Neural progenitor cell (in vitro differentiated cells): ENCODE results near the gene USH1G. TPM values are rescaled to one million over a fixed set of nuclear protein-coding genes. Genes with fewer than 3 reads are reported as not detected.
"Not testable (repeated sequence)": the region's sequence is repeated elsewhere in the genome, so short reads cannot be mapped to it uniquely, and the experiment has no call there.

Experiments used
- DNase-seq: peaks from one replicate; pipeline ENCODE4 v3.0.0-alpha.2; 2016; ENCODE audit warnings: low spot score
- H2AFZ ChIP-seq: fragments of 200-600 bp; sonication (generic); replicated peaks from 2 replicates; pipeline ENCODE4 v1.6.1; 2016; ENCODE audit warnings: antibody characterized with exemption
- H3F3A ChIP-seq: fragments of 200-600 bp; sonication (generic); 2 replicates; pipeline ENCODE4 v1.6.1; 2016; ENCODE audit warnings: antibody characterized with exemption, low read depth
- H3K27ac ChIP-seq: fragments of 200-600 bp; sonication (generic); 2 replicates; pipeline ENCODE4 v1.5.1; 2016; ENCODE audit warnings: mild to moderate bottlenecking
- H3K27me3 ChIP-seq: fragments of 200-600 bp; sonication (generic); 2 replicates; pipeline ENCODE4 v1.6.1; 2016; ENCODE audit warnings: mild to moderate bottlenecking, moderate library complexity
- H3K36me3 ChIP-seq: fragments of 200-600 bp; sonication (generic); 2 replicates; pipeline ENCODE4 v1.5.1; 2016
- H3K4me1 ChIP-seq: fragments of 200-600 bp; sonication (generic); 2 replicates; pipeline ENCODE4 v1.6.1; 2016; ENCODE audit warnings: mixed run types
- H3K4me2 ChIP-seq: fragments of 200-600 bp; sonication (generic); 2 replicates; pipeline ENCODE4 v1.6.1; 2016
- H3K4me3 ChIP-seq: fragments of 200-600 bp; sonication (generic); 2 replicates; pipeline ENCODE4 v1.5.1; 2016
- H3K79me2 ChIP-seq: fragments of 200-600 bp; sonication (generic); 2 replicates; pipeline ENCODE4 v1.6.1; 2016; ENCODE audit warnings: low read depth
- H3K9ac ChIP-seq: fragments of 200-600 bp; sonication (generic); 2 replicates; pipeline ENCODE4 v1.6.1; 2016
- H3K9me3 ChIP-seq: fragments of 200-600 bp; sonication (generic); 2 replicates; pipeline ENCODE4 v1.5.1; 2016; ENCODE audit warnings: low read depth
- H4K20me1 ChIP-seq: fragments of 200-600 bp; sonication (generic); 2 replicates; pipeline ENCODE4 v1.6.1; 2016; ENCODE audit warnings: low read depth
- H3K27ac Mint-ChIP-seq: 3 replicates; pipeline ENCODE4 v1.8.0; 2021; ENCODE audit warnings: mixed read lengths
- H3K27me3 Mint-ChIP-seq: 2 replicates; pipeline ENCODE4 v1.8.0; 2022; ENCODE audit warnings: low read depth, mild to moderate bottlenecking, inconsistent platforms, moderate library complexity, mixed read lengths; ENCODE audit not compliant: insufficient read depth
- H3K36me3 Mint-ChIP-seq: 3 replicates; pipeline ENCODE4 v1.8.0; 2021; ENCODE audit warnings: mixed read lengths
- H3K4me1 Mint-ChIP-seq: 3 replicates; pipeline ENCODE4 v1.8.0; 2021; ENCODE audit warnings: mixed read lengths
- H3K4me3 Mint-ChIP-seq: 3 replicates; pipeline ENCODE4 v1.8.0; 2021; ENCODE audit warnings: mild to moderate bottlenecking, moderate library complexity, mixed read lengths
- H3K9me3 Mint-ChIP-seq: 3 replicates; pipeline ENCODE4 v1.8.0; 2020; ENCODE audit warnings: mixed read lengths
- EZH2 ChIP-seq: fragments of 200-600 bp; sonication (generic); IDR thresholded peaks from 2 replicates; pipeline ENCODE4 v1.6.1; 2017; ENCODE audit warnings: antibody characterized with exemption, mild to moderate bottlenecking, moderate library complexity
- EZH2phosphoT487 ChIP-seq: fragments of 200-600 bp; sonication (generic); IDR thresholded peaks from 2 replicates; pipeline ENCODE4 v1.6.1; 2017; ENCODE audit warnings: antibody characterized with exemption
- total RNA-seq: library from RNA; depleted of rRNA; stranded (reverse); fragments of >200 nt; gene quantifications from 2 replicates; pipeline ENCODE4 v1.2.3, GENCODE V29; 2015; ENCODE audit warnings: low replicate concordance
- TF ChIP-seq, protein P1 (sequence below): fragments of 200-600 bp; sonication (generic); IDR thresholded peaks from 2 replicates; pipeline ENCODE4 v1.5.1; 2017; ENCODE audit warnings: antibody characterized with exemption, mild to moderate bottlenecking

The USH1G gene
- total RNA-seq, 1 donor from 2014 or later: not detected

DNA sequence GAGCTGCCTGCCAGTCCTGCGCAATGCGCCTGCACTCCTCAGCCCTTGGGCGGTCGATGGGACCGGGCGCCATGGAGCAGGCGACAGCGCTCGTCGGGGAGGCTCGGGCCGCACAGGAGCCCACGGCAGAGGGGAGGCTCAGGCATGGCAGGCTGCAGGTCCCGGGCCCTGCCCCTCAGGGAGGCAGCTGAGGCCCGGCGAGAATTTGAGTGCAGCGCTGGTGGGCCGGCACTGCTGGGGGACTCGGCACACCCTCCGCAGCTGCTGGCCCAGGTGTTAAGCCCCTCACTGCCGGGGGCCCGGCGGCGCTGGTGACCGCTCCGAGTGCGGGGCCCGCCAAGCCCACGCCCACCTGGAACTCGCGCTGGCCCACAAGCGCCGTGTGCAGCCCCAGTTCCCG lies 16.0 kb downstream of the USH1G start:
- no peak for DNase-seq
- Mint-ChIP-seq H3K4me3 (no peak overlapping the region), H3K4me1 (peaks cover 24% of the 10 kb centered on the region), H3K9me3 (no peaks in the 10 kb centered on the region), H3K36me3 (no peaks in the 10 kb centered on the region), H3K27me3 (peaks cover 15% of the 10 kb centered on the region), H3K27ac (no peak overlapping the region)
- no peaks in the 10 kb centered on the region for H3K27me3 ChIP-seq
- no peaks in the 10 kb centered on the region for H3K36me3 ChIP-seq
- TF ChIP-seq EZH2 (no peak), EZH2phosphoT487 (no peak)
- TF ChIP-seq, protein P1, sequence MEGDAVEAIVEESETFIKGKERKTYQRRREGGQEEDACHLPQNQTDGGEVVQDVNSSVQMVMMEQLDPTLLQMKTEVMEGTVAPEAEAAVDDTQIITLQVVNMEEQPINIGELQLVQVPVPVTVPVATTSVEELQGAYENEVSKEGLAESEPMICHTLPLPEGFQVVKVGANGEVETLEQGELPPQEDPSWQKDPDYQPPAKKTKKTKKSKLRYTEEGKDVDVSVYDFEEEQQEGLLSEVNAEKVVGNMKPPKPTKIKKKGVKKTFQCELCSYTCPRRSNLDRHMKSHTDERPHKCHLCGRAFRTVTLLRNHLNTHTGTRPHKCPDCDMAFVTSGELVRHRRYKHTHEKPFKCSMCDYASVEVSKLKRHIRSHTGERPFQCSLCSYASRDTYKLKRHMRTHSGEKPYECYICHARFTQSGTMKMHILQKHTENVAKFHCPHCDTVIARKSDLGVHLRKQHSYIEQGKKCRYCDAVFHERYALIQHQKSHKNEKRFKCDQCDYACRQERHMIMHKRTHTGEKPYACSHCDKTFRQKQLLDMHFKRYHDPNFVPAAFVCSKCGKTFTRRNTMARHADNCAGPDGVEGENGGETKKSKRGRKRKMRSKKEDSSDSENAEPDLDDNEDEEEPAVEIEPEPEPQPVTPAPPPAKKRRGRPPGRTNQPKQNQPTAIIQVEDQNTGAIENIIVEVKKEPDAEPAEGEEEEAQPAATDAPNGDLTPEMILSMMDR: no peak
- no peaks in the 10 kb centered on the region for H3K4me1 ChIP-seq
- no peak overlapping the region for H3K4me3 ChIP-seq
- H4K20me1 ChIP-seq: no peaks in the 10 kb centered on the region
- no peaks in the 10 kb centered on the region for H3K9me3 ChIP-seq
- H3F3A ChIP-seq: no peaks in the 10 kb centered on the region
- no peak overlapping the region for H3K4me2 ChIP-seq
- no peak overlapping the region for H3K9ac ChIP-seq
- no peak overlapping the region for H2AFZ ChIP-seq
- H3K79me2 ChIP-seq: no peaks in the 10 kb centered on the region
- no peak overlapping the region for H3K27ac ChIP-seq

DNA sequence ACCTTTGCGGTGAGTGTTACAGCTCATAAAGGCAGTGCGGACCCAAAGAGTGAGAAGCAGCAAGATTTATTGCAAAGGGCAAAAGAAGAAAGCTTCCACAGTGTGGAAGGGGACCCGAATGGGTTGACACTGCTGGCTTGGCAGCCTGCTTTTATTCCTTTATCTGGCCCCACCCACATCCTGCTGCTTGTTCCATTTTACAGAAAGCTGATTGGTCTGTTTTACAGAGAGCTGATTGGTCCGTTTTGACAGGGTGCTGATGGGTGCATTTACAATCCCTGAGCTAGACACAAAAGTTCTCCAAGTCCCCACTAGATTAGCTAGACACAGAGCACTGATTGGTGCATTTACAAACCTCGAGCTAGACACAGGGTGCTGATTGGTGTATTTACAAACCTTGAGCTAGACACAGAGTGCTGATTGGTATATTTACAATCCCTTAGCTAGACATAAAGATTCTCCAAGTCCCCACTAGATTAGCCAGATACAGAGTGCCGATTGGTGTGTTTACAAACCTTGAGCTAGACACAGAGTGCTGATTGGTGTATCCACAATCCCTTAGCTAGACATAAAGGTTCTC lies 16.8 kb downstream of the USH1G start:
- H3K9ac ChIP-seq, H3K9me3 ChIP-seq, H4K20me1 ChIP-seq, H3F3A ChIP-seq, H3K36me3 ChIP-seq, H3K4me3 Mint-ChIP-seq, H2AFZ ChIP-seq, H3K4me3 ChIP-seq, H3K79me2 ChIP-seq, H3K27ac Mint-ChIP-seq, H3K4me1 ChIP-seq, H3K27me3 ChIP-seq, H3K9me3 Mint-ChIP-seq, DNase-seq, H3K27ac ChIP-seq, H3K36me3 Mint-ChIP-seq, H3K4me2 ChIP-seq: not testable (repeated sequence)
- peaks cover 19% of the 10 kb centered on the region for H3K27me3 Mint-ChIP-seq
- H3K4me1 Mint-ChIP-seq: peaks cover 18% of the 10 kb centered on the region

DNA sequence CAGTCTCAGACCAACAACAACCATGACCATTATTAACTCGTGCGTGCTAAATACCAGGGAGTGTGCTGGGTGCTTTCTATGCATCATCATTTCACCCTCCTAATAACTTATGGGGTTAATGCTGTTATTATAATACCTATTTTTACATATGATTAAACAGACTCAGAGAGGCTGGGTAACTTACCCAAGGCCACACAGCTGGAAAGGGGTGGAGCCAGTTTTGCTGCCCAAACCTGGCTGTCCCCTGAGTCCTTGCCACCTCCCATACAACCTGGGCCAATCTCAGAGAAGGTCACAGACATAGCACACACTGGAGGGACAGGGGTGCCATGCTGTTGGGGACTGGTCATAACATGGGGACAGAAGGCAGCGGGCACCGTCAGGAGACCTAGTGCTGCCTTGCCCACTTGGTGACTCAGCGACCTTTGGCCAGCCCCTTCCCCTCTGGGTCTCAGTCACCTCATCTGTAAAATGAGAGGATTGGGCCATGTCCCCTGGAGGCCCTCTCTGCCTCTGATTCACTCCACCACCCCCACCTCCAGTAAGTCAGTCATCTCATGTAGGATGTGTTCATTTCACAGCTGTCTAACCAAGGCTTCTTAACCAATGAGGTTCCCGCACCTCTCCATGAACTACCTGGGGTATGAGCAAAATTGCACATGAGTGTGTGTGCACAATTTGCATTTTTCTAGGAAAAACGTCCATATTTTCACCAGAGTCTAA lies 18.2 kb downstream of the USH1G start:
- Histone ChIP-seq H3K79me2 (no peaks in the 10 kb centered on the region), H3F3A (no peaks in the 10 kb centered on the region), H3K4me1 (no peaks in the 10 kb centered on the region), H3K4me3 (no peak overlapping the region), H3K9me3 (no peaks in the 10 kb centered on the region), H2AFZ (no peak overlapping the region), H3K4me2 (no peak overlapping the region), H3K27me3 (no peaks in the 10 kb centered on the region), H3K9ac (no peak overlapping the region), H3K27ac (no peak overlapping the region), H4K20me1 (no peaks in the 10 kb centered on the region), H3K36me3 (no peaks in the 10 kb centered on the region)
- no peak for DNase-seq
- Mint-ChIP-seq H3K27me3 (peaks cover 21% of the 10 kb centered on the region), H3K9me3 (no peaks in the 10 kb centered on the region), H3K27ac (no peak overlapping the region), H3K4me1 (peaks cover 6% of the 10 kb centered on the region), H3K4me3 (peak overlapping the region; percentile 30), H3K36me3 (no peaks in the 10 kb centered on the region)
- TF ChIP-seq EZH2: no peak
- TF ChIP-seq, protein P1: no peak
- TF ChIP-seq EZH2phosphoT487: no peak

DNA sequence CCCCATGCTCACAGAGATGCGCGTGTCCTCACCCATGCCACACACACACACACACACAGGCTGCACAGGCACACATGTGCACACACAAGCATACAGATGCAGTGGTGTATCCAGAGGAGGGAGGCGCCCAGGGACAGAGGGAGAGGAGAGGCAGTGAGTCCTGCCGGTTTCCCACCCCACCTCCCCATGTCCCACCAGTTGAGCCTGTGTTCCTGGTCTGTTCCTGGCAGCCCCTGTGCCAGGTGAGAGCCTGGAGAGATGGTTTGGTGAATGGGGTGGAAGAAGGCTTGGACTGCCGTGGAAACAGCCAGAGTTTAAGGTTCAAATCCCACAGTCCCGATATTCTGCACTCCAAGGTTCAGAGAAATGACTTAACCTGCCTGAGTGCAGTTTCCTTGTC lies 19.4 kb downstream of the USH1G start:
- H3K27me3 Mint-ChIP-seq: peaks cover 23% of the 10 kb centered on the region
- H3K27me3 ChIP-seq: no peaks in the 10 kb centered on the region

More for the DNA sequence above, 19.4 kb downstream of the USH1G start:
- Histone ChIP-seq H4K20me1 (no peaks in the 10 kb centered on the region), H3K4me3 (no peak overlapping the region), H3K9me3 (no peaks in the 10 kb centered on the region), H3F3A (no peaks in the 10 kb centered on the region), H3K9ac (no peak overlapping the region), H2AFZ (no peak overlapping the region), H3K27ac (no peak overlapping the region), H3K79me2 (no peaks in the 10 kb centered on the region), H3K4me1 (no peaks in the 10 kb centered on the region), H3K36me3 (no peaks in the 10 kb centered on the region), H3K4me2 (no peak overlapping the region)
- Mint-ChIP-seq H3K36me3 (no peaks in the 10 kb centered on the region), H3K4me3 (no peak overlapping the region), H3K4me1 (peaks cover 2% of the 10 kb centered on the region), H3K27ac (no peak overlapping the region), H3K9me3 (no peaks in the 10 kb centered on the region)
- TF ChIP-seq, protein P1: no peak
- TF ChIP-seq EZH2: no peak
- TF ChIP-seq EZH2phosphoT487: no peak
- no peak for DNase-seq
